GM21423 (cell line): Measurements from ENCODE around the gene CDH23.

Source experiments
- ATAC-seq: cut with Tn5 transposase; IDR thresholded peaks from one replicate; pipeline ENCODE4 v1.9.1; 2021; ENCODE audit warnings: mild to moderate bottlenecking, moderate library complexity; ENCODE audit not compliant: unreplicated experiment

The CDH23 gene

DNA sequence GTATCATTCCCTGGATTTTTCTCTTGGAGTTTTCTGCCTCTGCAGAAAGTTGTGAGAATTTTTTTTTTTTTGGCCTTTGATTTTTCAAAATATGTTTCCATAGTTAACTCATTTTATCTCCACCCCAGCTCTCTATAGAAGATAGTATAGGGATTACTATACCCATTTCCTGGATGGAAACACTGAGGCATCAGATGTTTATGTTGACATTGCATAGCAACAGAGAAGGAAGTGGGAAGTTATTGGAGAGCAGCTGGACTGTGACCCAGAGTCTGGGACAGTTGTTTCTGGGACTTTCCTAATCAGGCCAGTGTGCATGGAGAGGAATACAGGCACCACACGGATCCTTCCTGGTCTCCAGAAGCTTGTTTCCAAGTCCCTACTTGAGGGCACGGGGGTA lies 158.0 kb downstream of the CDH23 start:
- no peak for ATAC-seq

GRCh38 chr10:71555087-71555723 lies 158.5 kb downstream of the CDH23 start:
- ATAC-seq, result no peak

DNA sequence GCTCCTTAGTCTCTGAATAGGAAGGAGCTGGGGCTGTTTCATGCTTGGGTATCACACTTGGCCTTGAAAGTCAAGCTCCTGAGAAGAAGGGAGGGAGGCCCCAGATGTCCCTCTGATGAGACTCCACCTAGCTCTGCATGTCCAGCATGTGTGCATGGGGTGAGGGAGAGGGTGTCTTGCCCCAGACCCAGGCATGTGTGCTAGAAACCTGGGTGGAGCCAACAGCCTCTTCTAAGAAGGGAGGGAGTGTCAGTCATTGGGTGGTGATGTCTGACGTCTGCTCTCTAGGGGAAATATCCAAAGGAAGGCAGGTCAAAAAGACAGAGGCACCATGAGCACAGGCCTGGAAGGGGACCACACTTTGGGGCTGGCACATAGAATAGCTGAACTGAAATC lies 159.0 kb downstream of the CDH23 start:
- ATAC-seq, result no peak

DNA sequence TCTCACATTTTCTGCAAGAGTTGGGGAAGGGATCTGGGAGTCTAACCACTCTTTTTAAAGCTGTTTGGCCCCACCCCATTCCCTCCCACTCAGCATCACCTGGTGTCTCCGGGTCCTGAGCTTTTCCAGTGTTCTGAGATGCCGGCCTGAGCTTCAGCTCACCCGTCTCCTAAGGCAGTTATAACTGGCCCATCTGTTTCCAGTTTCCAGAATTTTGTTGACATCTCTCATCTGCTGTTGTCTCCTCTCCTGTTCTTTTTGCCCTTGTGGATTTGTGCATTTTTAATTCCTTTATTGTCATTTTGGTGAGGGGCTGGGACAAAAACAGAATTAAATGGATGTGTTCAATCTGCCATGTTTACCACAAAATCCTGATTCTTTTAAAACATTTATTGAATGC lies 162.3 kb downstream of the CDH23 start:
- no peak for ATAC-seq

GRCh38 chr10:71561003-71561574 lies 164.4 kb downstream of the CDH23 start:
- ATAC-seq, result no peak

DNA sequence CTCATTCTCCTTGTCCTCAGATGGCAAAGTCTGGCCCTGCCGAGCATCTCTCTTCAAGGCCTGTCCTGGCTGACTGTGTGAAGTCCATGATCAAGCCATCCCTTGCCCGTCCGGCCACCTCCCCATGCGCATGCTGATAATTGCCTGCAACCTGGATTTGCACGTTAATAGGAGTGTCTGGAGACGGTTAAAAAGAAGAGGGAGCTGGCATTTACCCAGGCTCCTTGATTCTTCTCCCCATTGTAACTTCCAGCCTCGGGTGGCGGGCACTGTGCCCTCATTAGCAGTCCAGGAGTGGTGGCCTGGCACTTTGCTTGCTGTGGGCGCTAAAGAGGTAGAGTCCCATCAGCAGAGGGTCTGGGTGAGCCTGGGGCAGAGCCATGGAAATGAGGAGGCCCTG lies 165.5 kb downstream of the CDH23 start:
- no peak for ATAC-seq

DNA sequence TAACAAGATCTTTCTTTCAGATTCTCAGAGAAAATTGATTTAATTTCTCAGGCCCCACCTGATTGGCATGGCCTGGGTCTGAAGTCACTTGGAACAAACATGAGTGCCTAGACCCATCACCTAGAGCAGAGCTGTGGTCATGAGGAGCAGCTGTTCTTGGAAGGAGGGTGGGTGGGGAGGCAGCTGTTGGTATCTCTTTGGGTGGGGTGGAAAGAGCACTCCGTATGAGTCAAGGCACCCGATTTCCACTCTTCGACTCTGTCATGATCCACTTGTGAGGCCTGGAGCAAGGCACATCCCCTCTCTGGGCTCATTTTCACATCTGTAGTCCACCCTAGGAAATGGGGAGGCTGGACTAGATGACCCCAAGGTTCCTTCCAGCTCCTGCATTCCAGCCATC lies 166.2 kb downstream of the CDH23 start:
- ATAC-seq, result no peak

GRCh38 chr10:71564194-71564820 lies 167.6 kb downstream of the CDH23 start:
- ATAC-seq, result no peak

- no peak for ATAC-seq
Observed at GRCh38 chr10:71565284-71566000, 168.7 kb downstream of the CDH23 start.

DNA sequence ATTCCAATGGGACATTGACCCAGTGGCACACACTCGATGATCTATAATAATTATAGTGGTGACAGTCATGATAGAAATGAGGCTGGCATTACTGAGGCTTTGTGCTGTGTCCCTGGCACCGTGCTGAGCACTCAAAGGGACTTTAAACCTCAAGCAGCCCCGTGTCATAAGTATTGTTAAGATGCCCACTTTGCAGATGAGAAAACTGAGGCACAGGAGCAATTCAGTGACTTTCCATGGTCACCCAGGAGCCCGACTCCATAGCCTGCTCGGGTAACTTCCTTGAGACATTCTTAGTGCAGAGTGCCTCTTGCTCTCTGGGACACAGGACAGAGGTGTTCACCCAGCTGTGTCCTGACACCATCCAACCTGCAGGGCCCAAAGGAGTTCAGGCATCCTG lies 170.3 kb downstream of the CDH23 start:
- no peak for ATAC-seq

GRCh38 chr10:71568896-71569492 lies 172.3 kb downstream of the CDH23 start:
- ATAC-seq, result no peak

- no peak for ATAC-seq
Observed at GRCh38 chr10:71569775-71570588, 173.3 kb downstream of the CDH23 start.

DNA sequence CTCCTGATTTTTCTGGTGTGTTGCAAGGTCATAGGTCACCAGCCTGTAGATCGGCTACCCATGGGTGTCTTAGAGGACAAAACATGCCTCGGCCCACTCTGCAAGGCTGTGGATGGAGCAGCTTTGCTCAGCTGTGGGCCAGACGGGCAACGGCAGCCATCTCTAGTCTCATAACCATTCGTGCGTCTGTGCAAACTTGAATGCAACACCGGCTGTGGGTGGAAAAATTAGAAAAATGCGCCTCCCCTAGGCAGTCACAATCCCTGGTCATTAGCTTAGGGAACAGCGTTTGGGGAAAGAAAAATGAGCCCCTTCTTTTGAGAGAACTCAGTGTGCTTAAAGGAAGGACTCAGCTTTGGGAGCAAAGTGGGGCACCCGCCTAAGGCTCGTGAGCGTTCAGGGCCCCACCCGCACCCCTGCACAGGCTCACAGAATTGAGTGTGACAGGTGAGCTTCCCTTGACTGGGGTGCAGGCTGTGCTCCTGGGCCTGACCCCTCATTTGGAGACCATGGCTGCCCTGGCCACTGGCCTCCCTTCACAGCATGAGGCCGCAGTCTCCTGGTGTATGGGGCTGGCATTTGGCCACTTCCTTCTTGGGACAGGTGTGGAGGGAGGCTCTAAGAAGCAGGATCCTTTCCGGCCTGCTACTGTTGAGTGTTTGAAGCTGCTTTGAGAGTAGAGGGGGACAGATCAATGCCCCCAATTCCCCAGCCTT lies 174.9 kb downstream of the CDH23 start:
- no peak for ATAC-seq

GRCh38 chr10:71572962-71573361 lies 176.2 kb downstream of the CDH23 start:
- no peak for ATAC-seq

DNA sequence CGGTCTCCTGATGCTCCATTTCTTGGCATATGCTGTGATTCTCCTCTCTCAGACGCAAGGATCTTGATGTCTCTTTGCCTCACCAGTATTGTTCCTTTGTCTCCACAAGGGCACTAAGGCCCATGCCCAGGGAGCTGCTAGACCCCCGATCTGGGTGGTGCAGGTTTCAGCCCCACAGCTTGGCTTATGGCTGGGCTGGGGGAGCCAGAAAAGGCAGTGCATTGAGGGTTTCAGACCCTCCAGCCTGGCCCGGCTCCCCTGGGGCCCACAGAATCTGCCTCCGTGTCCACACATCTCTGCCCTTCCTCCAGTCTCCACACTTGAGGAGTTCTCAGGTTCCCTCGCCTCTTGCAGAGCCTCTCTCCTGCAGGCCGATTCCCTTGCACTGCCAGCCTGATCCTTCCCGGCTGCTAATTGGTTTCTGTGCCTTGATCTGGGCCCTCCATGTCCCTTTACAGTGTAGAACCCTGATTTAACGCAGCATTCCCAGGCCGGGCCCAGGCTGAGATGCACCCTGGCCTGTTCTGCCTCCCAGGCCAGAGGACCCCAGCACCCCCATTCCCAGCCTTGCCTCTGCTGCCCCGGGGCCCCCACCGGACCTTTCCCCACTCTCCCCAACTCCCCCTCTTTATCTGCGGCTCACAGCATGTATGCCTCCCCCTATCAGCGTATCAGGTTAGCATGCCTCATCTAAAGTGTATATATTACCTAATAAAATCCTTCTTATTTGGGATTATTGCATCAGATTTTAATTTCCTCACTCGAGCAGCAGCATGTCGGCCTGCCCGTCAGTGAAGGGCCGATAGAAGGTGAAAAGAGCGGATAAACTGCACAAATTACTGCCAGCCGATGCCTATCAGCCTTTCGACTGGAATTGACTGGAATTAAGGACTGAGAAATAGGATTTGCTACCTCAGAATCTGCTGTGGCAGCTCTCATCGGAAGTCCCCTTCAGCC lies 177.1 kb downstream of the CDH23 start:
- ATAC-seq, result no peak

GRCh38 chr10:71575451-71575850 lies 178.7 kb downstream of the CDH23 start:
- ATAC-seq, result no peak

- ATAC-seq, result no peak
Observed at GRCh38 chr10:71575934-71576801, 179.4 kb downstream of the CDH23 start.

DNA sequence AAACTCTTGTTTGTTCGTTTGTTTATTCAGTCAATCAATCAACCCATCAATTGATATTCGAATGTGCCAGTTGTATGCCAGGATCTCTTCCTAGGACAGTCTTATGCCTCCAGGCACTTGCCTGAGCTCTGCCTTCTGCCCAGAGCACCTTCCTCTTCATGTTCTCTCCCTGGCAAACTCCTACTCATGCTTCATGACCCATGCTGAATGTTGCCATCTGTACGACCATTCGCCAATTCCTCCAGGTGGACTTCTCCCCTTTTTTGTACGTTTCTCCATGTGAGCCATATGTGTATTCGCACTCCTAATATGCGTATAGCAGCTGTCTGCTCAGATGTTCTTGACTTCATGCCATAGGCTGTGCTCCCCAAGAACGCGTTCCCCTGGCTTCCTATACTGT lies 180.1 kb downstream of the CDH23 start:
- no peak for ATAC-seq
